ENCODE data around the gene DENND1C.

DENND1C gene

DNA sequence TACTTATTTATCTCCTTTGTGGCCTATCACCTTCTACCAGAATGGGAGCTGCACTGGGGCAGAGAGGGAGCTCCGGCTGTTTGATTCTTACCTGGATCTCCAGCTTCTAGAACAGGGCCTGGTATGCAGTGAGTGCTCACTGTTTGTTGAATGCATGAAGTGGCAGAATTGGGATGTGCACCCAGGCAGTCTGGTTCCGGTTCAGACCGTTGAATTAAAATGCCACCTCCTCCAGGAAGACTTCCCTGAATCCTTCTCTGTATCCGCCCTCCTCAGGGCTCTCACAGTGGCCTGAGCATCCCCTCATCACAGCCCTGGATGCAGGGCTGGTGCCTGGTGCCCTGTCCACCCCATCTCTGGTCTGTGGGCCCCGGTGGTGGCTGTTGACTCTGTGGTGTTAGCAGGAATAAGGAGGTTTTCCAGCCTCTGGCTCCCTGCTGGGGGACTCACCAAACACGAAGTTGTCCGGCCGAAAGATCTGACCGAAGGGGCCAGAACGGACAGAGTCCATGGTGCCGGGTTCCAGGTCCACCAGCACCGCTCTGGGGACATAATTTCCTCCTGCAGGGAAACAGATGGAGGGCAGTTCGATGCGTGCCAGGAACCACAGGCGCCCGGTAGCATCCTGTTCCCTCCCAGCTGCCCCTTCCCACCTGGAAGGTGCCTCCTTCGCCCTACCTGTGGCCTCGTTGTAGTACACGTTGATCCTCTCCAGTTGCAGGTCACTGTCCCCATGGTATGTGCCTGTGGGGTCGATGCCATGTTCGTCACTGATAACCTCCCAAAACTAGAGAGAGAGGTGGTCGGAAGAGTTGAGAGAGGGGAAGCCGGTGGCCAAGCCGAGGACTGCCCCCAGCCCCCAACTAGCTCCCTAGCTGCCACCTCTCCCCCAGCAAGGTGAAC lies 19.5 kb upstream of the DENND1C start:
- DNase-seq (ENCODE audit: insufficient read length, low spot score) (no peak), FAIRE-seq (no peak)
- TF ChIP-seq POLR2A (IDR thresholded peaks at IDR 0.05; ENCODE audit: low read depth, low read length): no peak

DNA sequence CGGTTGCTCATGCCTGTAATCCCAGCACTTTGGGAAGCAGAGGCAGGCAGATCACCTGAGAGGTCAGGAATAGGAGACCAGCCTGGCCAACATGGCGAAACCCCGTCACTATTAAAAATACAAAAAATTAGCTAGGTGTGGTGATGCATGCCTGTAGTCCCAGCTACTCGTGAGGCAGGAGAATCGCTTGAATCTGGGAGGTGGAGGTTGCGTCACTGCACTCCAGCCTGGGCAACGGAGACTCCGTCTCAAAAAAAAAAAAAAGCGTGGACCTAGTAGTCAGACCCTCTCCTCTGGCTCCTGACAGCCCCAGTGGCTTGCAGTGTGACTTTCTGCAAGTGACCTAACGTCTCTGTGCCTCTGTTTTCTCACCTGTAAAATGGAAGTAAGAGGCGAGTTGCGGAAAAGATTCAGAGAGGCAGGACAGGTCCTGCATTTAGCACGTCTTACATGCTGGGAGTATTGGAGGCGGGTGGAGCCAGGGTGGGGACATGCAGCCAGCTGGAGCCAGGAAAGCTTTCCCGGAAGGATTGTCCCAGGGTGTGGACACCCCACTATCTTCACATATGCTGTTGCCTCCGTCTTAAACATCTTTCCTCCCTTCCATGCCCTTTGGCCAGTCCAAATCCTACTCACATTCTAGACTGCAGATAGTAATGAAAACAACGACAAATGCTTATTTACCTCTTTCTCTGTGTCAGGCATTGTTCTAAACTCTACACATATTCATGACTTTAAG lies 17.6 kb upstream of the DENND1C start:
- FAIRE-seq: no peak
- DNase-seq (ENCODE audit: insufficient read length, low spot score): no peak
- TF ChIP-seq POLR2A (IDR thresholded peaks at IDR 0.05; ENCODE audit: low read depth, low read length): no peak

DNA sequence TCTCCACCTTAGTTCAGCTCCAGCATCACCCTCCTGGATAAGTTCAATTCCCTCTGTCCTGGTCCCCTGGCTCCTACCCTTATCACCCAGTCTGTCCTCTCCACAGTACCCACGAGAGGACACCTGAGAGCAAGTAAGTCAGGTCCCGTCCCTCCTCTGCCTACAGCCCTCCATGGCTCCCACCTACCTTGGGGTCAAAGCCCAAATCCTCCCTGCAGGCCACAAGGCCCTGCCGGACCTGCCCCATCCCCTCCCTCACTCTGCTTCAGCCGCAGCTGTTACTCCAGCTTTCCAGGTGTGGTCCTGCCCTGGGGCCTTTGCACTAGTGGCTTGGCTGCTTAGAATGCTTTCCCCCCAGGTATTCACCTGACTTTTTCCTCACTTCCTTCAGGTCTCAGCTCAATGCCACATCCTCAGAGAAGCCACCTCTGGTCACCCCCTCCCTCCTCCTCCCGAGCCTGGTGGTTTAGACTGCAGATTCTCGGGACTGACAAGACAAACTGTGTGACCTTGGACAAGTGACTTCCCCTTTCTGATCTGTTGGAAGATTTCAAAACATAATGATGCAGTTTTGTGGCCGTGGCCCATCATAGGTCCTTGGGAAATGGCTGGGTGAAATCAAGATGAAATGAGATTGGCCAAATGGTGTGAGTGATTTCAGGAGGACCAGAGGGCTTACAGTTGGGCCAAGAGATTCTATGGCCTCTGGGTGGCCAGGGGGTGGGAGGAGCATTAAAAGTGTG lies 16.9 kb upstream of the DENND1C start:
- TF ChIP-seq POLR2A (IDR thresholded peaks at IDR 0.05; ENCODE audit: low read depth, low read length): no peak
- DNase-seq (ENCODE audit: insufficient read length, low spot score) (no peak), FAIRE-seq (no peak)

DNA sequence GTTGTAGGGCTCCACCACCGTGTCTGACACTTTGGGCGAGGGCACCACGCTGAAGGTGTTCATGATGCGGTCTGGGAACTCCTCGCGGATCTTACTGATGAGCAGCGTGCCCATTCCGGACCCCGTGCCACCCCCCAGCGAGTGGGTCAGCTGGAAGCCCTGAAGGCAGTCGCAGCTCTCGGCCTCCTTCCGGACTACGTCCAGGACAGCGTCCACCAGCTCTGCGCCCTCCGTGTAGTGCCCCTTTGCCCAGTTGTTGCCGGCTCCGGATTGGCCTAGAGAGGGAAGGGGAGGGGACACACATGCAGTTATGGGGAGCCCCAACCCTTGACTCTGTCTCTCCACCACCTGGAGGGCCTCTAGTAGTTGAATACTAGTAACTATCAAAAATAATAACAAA lies 14.4 kb upstream of the DENND1C start:
- FAIRE-seq (no peak), DNase-seq (ENCODE audit: insufficient read length, low spot score) (no peak)
- TF ChIP-seq POLR2A (IDR thresholded peaks at IDR 0.05; ENCODE audit: low read depth, low read length): no peak

DNA sequence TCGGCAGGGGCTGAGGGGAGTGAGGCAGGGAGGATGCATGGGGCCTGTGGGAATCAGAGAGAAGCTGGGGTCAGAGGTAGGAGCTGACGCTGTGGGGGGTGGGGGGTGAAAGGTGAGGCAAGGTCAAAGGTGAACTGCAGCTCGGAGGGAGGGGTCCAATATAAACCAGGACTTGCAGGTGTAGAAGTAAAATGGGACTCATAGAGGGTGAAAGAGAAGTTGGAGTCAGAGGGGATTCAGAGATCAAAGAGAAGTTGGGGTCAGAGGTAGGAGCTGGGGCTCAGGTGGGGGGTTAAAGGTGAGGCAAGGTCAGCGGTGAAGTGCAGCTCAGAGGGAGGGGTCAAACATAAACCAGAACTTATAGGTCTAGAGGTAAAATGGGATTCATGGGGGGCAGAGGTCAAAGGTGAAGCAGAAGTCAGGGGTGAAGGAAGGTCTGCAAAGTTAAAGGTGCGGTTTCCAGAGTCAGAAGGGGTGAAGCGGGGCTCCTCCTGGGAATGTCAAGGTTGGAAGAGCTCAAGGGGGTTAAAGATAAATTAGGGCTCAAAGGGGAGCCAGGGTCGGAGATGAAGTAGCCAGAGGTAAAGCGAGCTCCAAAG lies 12.9 kb upstream of the DENND1C start:
- no peak for FAIRE-seq
- DNase-seq (ENCODE audit: insufficient read length, low spot score): no peak
- TF ChIP-seq POLR2A (IDR thresholded peaks at IDR 0.05; ENCODE audit: low read depth, low read length): no peak

DNA sequence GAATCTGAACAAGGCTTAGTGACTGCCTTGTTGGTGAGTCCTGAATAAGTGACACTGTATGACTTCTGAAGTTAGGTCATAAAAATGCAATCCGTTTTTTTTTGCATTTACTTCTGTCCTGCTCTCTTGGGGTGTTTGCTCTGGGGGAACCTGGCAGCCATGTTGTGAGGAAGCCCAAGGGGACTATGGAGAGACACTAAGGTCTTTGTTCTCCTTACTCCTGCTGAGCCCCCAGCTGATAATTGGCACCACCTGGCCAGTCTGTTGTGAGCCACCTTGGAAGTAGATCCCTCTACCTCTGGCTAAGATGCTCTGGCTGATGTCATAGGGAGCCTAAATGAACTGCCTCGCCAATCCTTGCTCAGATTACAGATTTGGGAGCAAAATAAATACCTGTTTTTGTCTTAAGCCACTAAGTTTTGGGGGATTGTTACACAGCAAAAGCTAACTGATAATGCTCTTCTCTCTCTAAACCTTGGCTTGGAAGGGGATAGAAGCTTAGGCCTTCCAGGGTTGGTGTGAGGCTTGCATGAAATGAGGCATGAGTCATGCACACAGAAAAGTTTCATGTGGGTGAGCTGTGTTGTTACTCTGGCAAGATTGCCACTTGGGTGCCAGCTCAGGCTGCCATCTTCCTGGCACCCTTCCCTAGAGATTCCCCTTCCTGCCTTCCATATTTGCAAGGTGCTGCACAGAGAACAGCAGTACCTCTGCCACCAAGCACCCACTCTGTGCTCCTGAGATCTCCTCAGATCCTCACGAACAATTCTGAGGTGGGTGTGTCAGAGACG lies 10.4 kb upstream of the DENND1C start:
- DNase-seq (ENCODE audit: insufficient read length, low spot score) (no peak), FAIRE-seq (no peak)
- no peak for TF ChIP-seq POLR2A (IDR thresholded peaks at IDR 0.05; ENCODE audit: low read depth, low read length)

DNA sequence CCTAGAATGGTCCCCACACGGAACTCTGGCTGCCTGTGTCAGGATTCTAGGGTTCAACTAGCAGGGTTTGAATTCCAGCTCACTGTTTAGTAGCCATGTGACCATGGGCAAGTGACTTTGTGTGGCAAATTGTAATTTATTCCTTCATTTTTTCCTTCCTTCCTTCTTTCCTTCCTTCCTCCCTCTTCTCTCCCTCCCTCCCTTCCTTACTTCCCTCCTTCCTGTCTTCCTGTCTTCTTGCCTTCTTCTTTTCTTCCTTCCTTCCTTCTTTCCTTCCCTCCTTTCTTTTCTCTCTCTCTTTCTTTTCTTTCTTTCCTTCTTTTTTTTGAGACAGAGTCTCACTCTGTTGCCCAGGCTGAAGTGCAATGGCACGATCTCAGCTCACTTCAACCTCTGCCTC lies 8.5 kb upstream of the DENND1C start:
- no peak for TF ChIP-seq POLR2A (IDR thresholded peaks at IDR 0.05; ENCODE audit: low read depth, low read length)
- FAIRE-seq (no peak), DNase-seq (ENCODE audit: insufficient read length, low spot score) (no peak)

DNA sequence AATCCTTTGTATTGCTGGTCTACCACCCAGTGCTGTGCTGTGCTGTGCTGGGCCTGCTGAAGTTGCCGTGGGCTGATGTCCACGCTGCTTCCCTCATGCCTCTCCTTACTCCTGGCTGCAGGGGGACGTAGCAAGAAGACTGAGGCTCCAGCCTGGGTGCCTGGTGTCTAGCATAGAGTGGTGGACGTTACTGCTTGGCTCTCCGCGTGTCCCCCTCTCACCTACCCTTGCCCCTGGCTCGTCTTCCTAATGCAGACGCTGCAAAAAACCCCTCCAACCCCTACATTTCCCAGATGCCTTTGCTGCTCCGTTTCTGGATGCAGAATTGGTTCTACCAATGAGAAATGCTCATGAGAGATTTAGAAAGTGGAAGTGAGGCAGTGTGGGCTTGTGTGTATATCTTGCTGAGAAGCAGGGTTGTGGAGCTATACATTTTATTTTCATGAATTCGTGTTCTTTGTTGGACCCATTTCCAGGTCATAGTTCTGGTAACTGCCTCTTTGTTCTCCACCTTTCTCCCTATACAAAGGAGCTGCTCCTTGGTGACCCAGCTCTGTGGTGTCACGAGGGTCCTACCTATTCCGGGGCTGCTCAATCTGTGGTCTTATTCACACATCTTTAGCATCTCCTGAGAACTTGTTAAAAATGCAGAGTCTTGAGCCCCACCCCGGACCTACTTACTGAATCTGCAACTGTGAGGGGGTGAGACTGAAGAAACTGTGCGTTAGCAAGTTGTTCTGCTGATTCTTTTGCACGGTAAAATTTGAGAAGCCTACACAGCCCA lies 7.9 kb upstream of the DENND1C start:
- no peak for FAIRE-seq
- DNase-seq (ENCODE audit: insufficient read length, low spot score): no peak

DNA sequence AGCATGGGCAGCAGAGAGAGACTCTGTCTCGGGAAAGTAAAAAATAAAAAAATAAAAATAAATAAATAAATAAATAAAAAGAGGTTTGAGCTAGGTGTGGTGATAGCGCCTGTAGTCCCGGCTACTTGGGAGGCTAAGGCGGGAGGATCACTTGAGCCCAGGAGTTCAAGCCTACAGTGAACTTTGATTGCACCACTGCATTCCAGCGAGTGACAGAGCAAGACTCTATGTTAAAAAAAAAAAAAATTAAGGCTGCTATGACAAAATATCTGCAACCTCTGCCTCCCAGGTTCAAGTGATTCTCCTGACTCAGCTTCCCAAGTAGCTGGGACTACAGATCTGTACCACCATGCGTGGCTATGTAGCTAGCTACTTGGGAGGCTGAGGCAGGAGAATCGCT lies 3.2 kb upstream of the DENND1C start:
- no peak for DNase-seq (ENCODE audit: insufficient read length, low spot score)
- no peak for TF ChIP-seq POLR2A (IDR thresholded peaks at IDR 0.05; ENCODE audit: low read depth, low read length)
- no peak for FAIRE-seq

More for the DNA sequence above, 7.9 kb upstream of the DENND1C start:
- no peak for TF ChIP-seq POLR2A (IDR thresholded peaks at IDR 0.05; ENCODE audit: low read depth, low read length)

DNA sequence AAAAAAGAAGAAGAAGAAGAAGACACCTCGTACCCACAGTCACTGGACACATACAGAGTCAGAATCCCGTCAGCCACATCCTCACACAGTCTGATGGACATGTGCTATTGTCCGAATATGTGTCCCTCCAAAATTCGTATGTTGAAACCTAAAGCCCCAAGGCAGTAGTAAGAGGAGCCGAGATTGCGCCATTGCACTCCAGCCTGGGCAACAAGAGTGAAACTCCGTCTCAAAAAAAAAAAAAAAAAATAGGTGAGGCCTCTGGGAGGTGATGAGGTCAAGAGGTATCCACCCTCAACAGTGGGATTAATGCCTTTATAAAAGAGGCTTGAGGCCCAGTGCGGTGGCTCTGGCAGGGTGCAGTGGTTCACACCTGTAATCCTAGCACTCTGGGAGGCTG lies 2.6 kb upstream of the DENND1C start:
- DNase-seq (ENCODE audit: insufficient read length, low spot score) (no peak), FAIRE-seq (no peak)
- no peak for TF ChIP-seq POLR2A (IDR thresholded peaks at IDR 0.05; ENCODE audit: low read depth, low read length)

DNA sequence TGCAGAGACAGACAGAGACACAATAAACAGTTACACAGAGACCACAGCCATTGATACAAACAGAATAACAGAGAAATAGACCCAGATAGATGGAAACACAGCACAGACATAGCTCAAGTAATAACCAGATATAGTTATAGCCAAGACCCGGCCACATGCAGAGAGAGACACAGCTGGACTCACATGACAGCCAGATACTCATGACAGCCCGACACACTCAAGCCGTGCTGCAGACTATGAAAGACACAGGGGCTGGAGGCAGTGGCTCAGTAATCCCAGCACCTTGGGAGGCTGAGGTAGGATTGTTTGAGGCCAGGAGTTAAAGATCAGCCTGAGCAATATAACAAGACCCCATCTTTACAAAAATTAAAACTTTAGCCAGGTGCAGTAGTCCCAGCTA lies 1.6 kb upstream of the DENND1C start:
- DNase-seq (ENCODE audit: insufficient read length, low spot score) (no peak), FAIRE-seq (no peak)
- no peak for TF ChIP-seq POLR2A (IDR thresholded peaks at IDR 0.05; ENCODE audit: low read depth, low read length)

DNA sequence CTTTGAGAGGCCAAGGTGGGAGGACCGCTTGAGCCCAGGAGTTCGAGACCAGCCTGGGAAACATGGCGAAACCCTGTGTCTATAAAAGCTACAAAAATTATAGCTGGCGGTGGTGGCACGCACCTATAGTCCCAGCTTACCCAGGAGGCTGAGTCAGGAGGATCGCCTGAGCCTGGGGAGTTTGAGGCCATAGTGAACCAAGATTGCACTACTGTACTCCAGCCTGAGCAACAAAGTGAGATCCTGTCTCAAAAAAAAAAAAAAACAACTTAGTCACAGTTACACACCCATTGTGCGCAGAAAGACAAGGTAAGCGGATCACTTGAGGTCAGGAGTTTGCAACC lies 728 bp upstream of the DENND1C start:
- FAIRE-seq (no peak), DNase-seq (ENCODE audit: insufficient read length, low spot score) (no peak)
- no peak for TF ChIP-seq POLR2A (IDR thresholded peaks at IDR 0.05; ENCODE audit: low read depth, low read length)

Data from H54 (cell line).